Nephron (organoid): Measurements from ENCODE around the gene ALDH4A1.
A peak's percentile ranks its signal among the peaks of the same experiment; 100 is the strongest.

Experiments
- H3K27ac Mint-ChIP-seq, 3 experiments: 2 replicates each; pipeline ENCODE4 v1.8.0; 2020; ENCODE audit warnings: mixed read lengths in 3 of 3, mild to moderate bottlenecking in 2 of 3, moderate library complexity in 1 of 3
- H3K27me3 Mint-ChIP-seq: 2 replicates; pipeline ENCODE4 v1.8.0; 2021; ENCODE audit warnings: low read depth, mild to moderate bottlenecking, moderate library complexity, mixed read lengths
- H3K36me3 Mint-ChIP-seq: 2 replicates; pipeline ENCODE4 v1.8.0; 2020; ENCODE audit warnings: low read depth, mixed read lengths
- H3K4me1 Mint-ChIP-seq: 2 replicates; pipeline ENCODE4 v1.8.0; 2020; ENCODE audit warnings: mixed read lengths
- H3K4me3 Mint-ChIP-seq, 3 experiments: 2 replicates each; pipeline ENCODE4 v1.8.0; 2020; ENCODE audit warnings: mild to moderate bottlenecking in 3 of 3, mixed read lengths in 3 of 3, moderate library complexity in 2 of 3
- H3K9me3 Mint-ChIP-seq: 2 replicates; pipeline ENCODE4 v1.8.0; 2020; ENCODE audit warnings: mixed read lengths
- CTCF ChIP-seq, 3 experiments: fragments of 200-600 bp; sonication (generic); IDR thresholded peaks; one replicate each; pipeline ENCODE4 v1.5.0; 2021; ENCODE audit warnings: antibody characterized with exemption in 3 of 3; ENCODE audit not compliant: unreplicated experiment in 3 of 3

The ALDH4A1 gene

DNA sequence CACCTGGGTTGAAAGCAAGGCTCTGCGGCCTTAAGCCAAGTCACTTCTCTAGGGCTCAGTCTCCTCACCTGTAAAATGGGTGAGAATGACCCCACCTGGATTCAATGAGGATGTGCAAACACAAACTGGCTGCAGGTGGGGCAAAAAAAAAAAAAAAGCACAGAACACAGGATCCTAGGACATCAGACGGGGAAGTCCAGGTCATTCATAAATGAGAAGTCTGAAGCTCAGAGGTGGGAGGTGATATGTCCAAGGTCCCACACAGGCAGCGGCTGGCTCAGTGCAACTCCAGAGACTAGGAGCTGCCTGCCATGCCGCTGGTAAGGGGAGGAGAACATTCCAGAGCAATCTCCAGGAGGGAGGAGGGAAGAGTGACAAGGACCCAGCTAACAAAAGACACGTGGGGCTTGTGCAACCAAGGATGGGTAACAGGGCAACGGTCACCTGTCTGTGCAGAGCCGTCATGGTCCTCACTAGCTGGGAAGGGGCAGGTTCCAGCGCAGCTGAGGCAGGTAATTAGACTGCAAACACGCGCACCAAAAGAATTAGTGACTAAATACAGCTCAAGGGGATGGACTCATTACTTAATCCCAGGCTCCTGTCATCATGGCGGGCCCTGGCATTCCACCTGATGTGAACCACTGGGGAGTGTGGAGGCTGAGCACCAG, 34.6 kb upstream of the ALDH4A1 start:
- peak overlapping the region in 1 of 3 experiments; percentile 18 for H3K4me3 Mint-ChIP-seq
- TF ChIP-seq CTCF (IDR thresholded peaks at IDR 0.05; ENCODE audit: unreplicated experiment in 3 of 3) = no peak

DNA sequence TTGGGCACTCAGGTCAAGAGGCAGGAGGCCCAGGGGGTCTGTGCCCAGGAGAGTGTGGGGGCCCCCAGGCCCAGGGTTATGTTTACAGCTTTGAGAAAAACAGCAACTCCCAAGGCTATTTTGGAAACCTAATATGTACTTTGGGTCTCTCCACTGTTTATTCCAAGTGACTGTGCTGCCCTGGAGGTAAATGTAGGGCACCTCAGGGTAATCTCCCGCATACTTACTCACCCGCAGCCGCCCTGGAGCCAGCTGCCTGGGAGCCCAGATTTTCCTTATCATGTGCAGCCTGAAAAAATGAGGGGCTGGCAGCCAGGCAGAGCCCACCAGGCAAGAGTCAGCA, 34.1 kb upstream of the ALDH4A1 start:
- no peak for TF ChIP-seq CTCF (IDR thresholded peaks at IDR 0.05; ENCODE audit: unreplicated experiment in 3 of 3)
- no peaks in the 10 kb centered on the region for H3K9me3 Mint-ChIP-seq
- H3K27me3 Mint-ChIP-seq = peaks cover 3% of the 10 kb centered on the region
- H3K4me1 Mint-ChIP-seq = peaks cover 33% of the 10 kb centered on the region
- no peak overlapping the region for H3K27ac Mint-ChIP-seq
- H3K4me3 Mint-ChIP-seq = no peak overlapping the region
- no peaks in the 10 kb centered on the region for H3K36me3 Mint-ChIP-seq

More for the DNA sequence above, 34.6 kb upstream of the ALDH4A1 start:
- peak overlapping the region in 2 of 3 experiments; percentile 20 to 27 for H3K27ac Mint-ChIP-seq
- H3K9me3 Mint-ChIP-seq = no peaks in the 10 kb centered on the region
- peaks cover 38% of the 10 kb centered on the region for H3K4me1 Mint-ChIP-seq
- peaks cover 7% of the 10 kb centered on the region for H3K27me3 Mint-ChIP-seq
- no peaks in the 10 kb centered on the region for H3K36me3 Mint-ChIP-seq

DNA sequence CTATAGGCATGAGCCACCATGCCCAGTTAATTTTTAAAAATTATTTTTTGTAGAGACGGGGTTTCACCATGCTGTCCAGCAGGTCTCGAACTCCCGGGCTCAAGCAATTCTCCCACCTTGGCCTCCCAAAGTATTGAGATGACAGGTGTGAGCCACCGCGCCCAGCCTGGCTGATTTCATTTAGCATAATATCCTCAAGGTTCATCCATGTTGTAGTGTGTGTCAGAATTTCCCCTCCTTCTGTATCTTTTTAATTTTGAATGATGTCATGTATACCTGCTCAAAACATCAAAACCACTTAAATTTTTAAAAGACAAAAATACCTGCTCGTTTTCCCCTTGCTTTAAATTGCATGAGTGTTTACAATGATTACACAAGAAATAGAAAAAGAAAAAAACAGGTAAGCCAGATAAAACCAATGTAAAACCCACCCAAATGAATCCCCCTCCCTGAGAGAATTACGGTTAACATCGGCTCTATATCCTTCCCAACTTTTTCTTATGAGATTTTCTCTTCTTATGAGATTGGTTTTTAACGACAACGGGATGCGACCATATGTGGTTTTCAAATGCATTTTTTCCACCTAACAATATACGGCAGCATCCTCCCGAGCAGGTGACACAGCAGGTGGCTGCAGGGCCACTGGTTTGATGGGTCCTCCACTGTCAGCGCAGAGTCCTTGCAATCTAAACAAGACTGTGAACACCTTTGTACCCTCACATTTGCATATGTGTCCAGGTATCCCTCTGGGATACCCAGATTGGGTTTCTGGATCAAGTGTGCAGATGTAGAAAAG, 32.0 kb upstream of the ALDH4A1 start:
- no peaks in the 10 kb centered on the region for H3K9me3 Mint-ChIP-seq
- H3K27ac Mint-ChIP-seq = no peak overlapping the region
- H3K36me3 Mint-ChIP-seq = no peaks in the 10 kb centered on the region
- H3K27me3 Mint-ChIP-seq = peaks cover 10% of the 10 kb centered on the region
- peaks cover 20% of the 10 kb centered on the region for H3K4me1 Mint-ChIP-seq
- H3K4me3 Mint-ChIP-seq = no peak overlapping the region
- TF ChIP-seq CTCF (IDR thresholded peaks at IDR 0.05; ENCODE audit: unreplicated experiment in 3 of 3) = no peak

GRCh38 chr1:18932879-18933278, 30.5 kb upstream of the ALDH4A1 start:
- no peak overlapping the region for H3K27ac Mint-ChIP-seq
- H3K36me3 Mint-ChIP-seq = no peaks in the 10 kb centered on the region
- H3K4me3 Mint-ChIP-seq = no peak overlapping the region
- no peaks in the 10 kb centered on the region for H3K9me3 Mint-ChIP-seq
- no peak for TF ChIP-seq CTCF (IDR thresholded peaks at IDR 0.05; ENCODE audit: unreplicated experiment in 3 of 3)
- peaks cover 17% of the 10 kb centered on the region for H3K4me1 Mint-ChIP-seq
- H3K27me3 Mint-ChIP-seq = peaks cover 10% of the 10 kb centered on the region

- Mint-ChIP-seq H3K36me3 (no peaks in the 10 kb centered on the region), H3K4me3 (no peak overlapping the region), H3K27me3 (peaks cover 10% of the 10 kb centered on the region), H3K4me1 (peaks cover 21% of the 10 kb centered on the region), H3K9me3 (no peaks in the 10 kb centered on the region), H3K27ac (no peak overlapping the region)
- TF ChIP-seq CTCF (IDR thresholded peaks at IDR 0.05; ENCODE audit: unreplicated experiment in 3 of 3) = no peak
These were observed 30.0 kb upstream of the ALDH4A1 start for GRCh38 chr1:18932387-18932786.
